DMS53 treated with DMSO at 0.1 percent for 48 hours (cell line): ENCODE measurements around the gene SPOP.

Experiments used
- DNase-seq: peaks from one replicate; lab custom pipeline; 2025; ENCODE audit not compliant: unreplicated experiment; lab: John Stamatoyannopoulos, UW

Gene SPOP

GRCh38 chr17:49588726-49589576 lies 88.9 kb downstream of the SPOP start:
- DNase-seq: no peak

GRCh38 chr17:49588312-49588711 lies 89.6 kb downstream of the SPOP start:
- no peak for DNase-seq

GRCh38 chr17:49587366-49588073 lies 90.4 kb downstream of the SPOP start:
- no peak for DNase-seq

- DNase-seq: no peak
Observed at GRCh38 chr17:49585422-49586027, 92.4 kb downstream of the SPOP start.

- no peak for DNase-seq
Observed at GRCh38 chr17:49583889-49584288, 94.0 kb downstream of the SPOP start.

- no peak for DNase-seq
Observed at GRCh38 chr17:49583226-49583625, 94.7 kb downstream of the SPOP start.

GRCh38 chr17:49582789-49583188 lies 95.1 kb downstream of the SPOP start:
- no peak for DNase-seq

- no peak for DNase-seq
Observed at GRCh38 chr17:49582055-49582722, 95.7 kb downstream of the SPOP start.

GRCh38 chr17:49581648-49581998 lies 96.3 kb downstream of the SPOP start:
- no peak for DNase-seq

- no peak for DNase-seq
Observed at GRCh38 chr17:49580981-49581647, 96.8 kb downstream of the SPOP start.

GRCh38 chr17:49580055-49580721 lies 97.7 kb downstream of the SPOP start:
- DNase-seq: no peak

GRCh38 chr17:49579522-49579921 lies 98.4 kb downstream of the SPOP start:
- no peak for DNase-seq

GRCh38 chr17:49578952-49579500 lies 98.9 kb downstream of the SPOP start:
- DNase-seq: no peak

GRCh38 chr17:49578414-49578813 lies 99.5 kb downstream of the SPOP start:
- DNase-seq: no peak

- DNase-seq: no peak
Observed at GRCh38 chr17:49577963-49578362, 99.9 kb downstream of the SPOP start.

GRCh38 chr17:49577650-49577934 lies 100.3 kb downstream of the SPOP start:
- DNase-seq: no peak

GRCh38 chr17:49576917-49577649 lies 100.8 kb downstream of the SPOP start:
- no peak for DNase-seq

- DNase-seq: peak; percentile 22
Observed at GRCh38 chr17:49576088-49576916, 101.6 kb downstream of the SPOP start.

- DNase-seq: peak; percentile 50
Observed at GRCh38 chr17:49575679-49576087, 102.2 kb downstream of the SPOP start, which contains the start of gene NXPH3. NXPH3 (plus strand) TSS chr17:49575871; CDS start chr17:49576220, 349 bp downstream.
